Prostate gland (tissue), 2 donors: ENCODE results near the gene SRRM4. TPM values are rescaled to one million over a fixed set of nuclear protein-coding genes. Genes with fewer than 3 reads are reported as not detected.

Source experiments
- DNase-seq: peaks from one replicate; pipeline ENCODE4 v3.0.0-alpha.2; 2019; ENCODE audit warnings: low spot score
- H3K27ac ChIP-seq, 2 donors: fragments of 200-600 bp; sonication (generic); 2 replicates each; pipeline ENCODE4 v1.5.1; 2017 to 2019
- H3K27me3 ChIP-seq: fragments of 200-600 bp; sonication (generic); replicated peaks from 2 replicates; pipeline ENCODE4 v1.5.1; 2019; ENCODE audit not compliant: insufficient read depth
- H3K36me3 ChIP-seq, 2 donors: fragments of 200-600 bp; sonication (generic); 1 replicate in 1 of 2; 2 replicates in 1 of 2; pipeline versions ENCODE4 v1.5.1 to v1.8.1; 2017 to 2019
- H3K4me1 ChIP-seq: fragments of 200-600 bp; sonication (generic); replicated peaks from 2 replicates; pipeline ENCODE4 v1.5.1; 2019
- H3K4me3 ChIP-seq, 2 donors: fragments of 200-600 bp; sonication (generic); 2 replicates each; pipeline ENCODE4 v1.5.1; 2017 to 2019
- H3K9me3 ChIP-seq: fragments of 200-600 bp; sonication (generic); 2 replicates; pipeline ENCODE4 v1.5.1; 2017
- POLR2A ChIP-seq: fragments of 450-650 bp; IDR thresholded peaks from one replicate; pipeline ENCODE4 v1.6.1; 2016; ENCODE audit warnings: antibody characterized with exemption, mild to moderate bottlenecking
- POLR2AphosphoS5 ChIP-seq: sonication (generic); formaldehyde crosslinking; IDR thresholded peaks from one replicate; pipeline ENCODE4 v1.6.1; 2017; ENCODE audit warnings: antibody characterized with exemption
- WGBS: methylation state at CpG from one replicate; pipeline ENCODE4 v1.1.5; 2018; 5-methylcytosine and 5-hydroxymethylcytosine counted together
- intact Hi-C: fragments of 100-400 bp; cut with DNase I; formaldehyde crosslinking; loops from one replicate; pipeline ENCODE4 v1.14.2; 2022
- total RNA-seq, 2 donors: library from RNA; depleted of rRNA; stranded (reverse); fragments of >200 nt; gene quantifications; one replicate each; pipeline ENCODE4 v1.1.0, GENCODE V29; 2016
- TF ChIP-seq, protein P1 (sequence below), 4 experiments: fragments of 200-600 bp in 2 of 4; fragments of 450-650 bp in 2 of 4; sonication (generic) in 2 of 4; IDR thresholded peaks; 1 replicate in 3 of 4; 2 replicates in 1 of 4; pipeline ENCODE4 v1.5.1; 2016 to 2019; ENCODE audit warnings: antibody characterized with exemption in 4 of 4, mild to moderate bottlenecking in 2 of 4, moderate library complexity in 2 of 4

The SRRM4 gene
- total RNA-seq, 2 donors from 2014 or later: 0.05 to 0.11 TPM

DNA sequence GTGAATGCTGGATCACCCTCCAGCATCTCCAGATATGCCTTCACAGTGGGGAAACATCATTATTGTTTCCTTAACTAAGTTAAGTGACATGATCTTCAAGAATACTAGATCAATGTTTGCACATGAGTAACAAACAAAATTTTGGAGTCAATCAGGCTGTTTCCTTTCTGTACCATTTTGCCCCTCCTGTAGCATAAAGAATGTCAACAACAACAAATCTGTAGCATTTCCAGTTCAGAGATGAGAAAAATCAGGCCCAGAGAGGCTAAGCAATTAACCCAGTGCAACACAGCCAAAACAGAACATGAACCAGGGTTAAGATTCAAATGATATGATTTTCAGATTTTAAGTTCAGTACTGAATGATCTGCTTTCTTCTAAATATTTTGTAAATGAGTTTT lies 31.7 kb downstream of the SRRM4 start:
- Histone ChIP-seq H3K4me1 (no peaks in the 10 kb centered on the region), H3K27ac (no peak overlapping the region), H3K9me3 (no peaks in the 10 kb centered on the region), H3K27me3 (peaks cover 5% of the 10 kb centered on the region), H3K4me3 (no peak overlapping the region), H3K36me3 (no peaks in the 10 kb centered on the region)
- DNase-seq: no peak
- intact Hi-C loops: no loop called here
- TF ChIP-seq POLR2AphosphoS5: no peak
- TF ChIP-seq POLR2A: no peak
- TF ChIP-seq, protein P1, sequence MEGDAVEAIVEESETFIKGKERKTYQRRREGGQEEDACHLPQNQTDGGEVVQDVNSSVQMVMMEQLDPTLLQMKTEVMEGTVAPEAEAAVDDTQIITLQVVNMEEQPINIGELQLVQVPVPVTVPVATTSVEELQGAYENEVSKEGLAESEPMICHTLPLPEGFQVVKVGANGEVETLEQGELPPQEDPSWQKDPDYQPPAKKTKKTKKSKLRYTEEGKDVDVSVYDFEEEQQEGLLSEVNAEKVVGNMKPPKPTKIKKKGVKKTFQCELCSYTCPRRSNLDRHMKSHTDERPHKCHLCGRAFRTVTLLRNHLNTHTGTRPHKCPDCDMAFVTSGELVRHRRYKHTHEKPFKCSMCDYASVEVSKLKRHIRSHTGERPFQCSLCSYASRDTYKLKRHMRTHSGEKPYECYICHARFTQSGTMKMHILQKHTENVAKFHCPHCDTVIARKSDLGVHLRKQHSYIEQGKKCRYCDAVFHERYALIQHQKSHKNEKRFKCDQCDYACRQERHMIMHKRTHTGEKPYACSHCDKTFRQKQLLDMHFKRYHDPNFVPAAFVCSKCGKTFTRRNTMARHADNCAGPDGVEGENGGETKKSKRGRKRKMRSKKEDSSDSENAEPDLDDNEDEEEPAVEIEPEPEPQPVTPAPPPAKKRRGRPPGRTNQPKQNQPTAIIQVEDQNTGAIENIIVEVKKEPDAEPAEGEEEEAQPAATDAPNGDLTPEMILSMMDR (IDR thresholded peaks at IDR 0.05): no peak

DNA sequence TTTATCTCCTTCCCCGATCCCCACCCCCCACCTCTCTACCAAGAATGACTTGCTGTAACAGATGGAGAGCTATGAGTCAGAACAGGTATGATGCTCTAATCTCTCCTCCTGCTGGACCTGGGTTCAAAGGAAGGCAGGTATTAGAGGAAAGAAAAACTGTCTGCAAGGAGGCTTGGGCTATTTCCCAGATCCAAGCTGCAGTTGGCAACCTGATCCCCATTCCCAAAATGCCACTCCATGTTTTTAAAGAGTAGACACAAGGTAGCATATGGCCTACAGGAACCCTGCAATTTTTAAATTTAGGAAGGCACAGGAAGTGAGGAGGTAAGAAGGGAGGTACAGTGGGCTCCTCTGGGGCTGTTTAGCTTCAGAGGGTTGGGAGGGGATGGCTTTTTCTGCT lies 33.0 kb downstream of the SRRM4 start:
- WGBS: 62% methylated on average over 1 of the region's 1 CpG
- H3K36me3 ChIP-seq: no peaks in the 10 kb centered on the region
- H3K4me1 ChIP-seq: no peaks in the 10 kb centered on the region
- H3K27me3 ChIP-seq: peaks cover 7% of the 10 kb centered on the region
- intact Hi-C loops: no loop called here
- no peak overlapping the region for H3K27ac ChIP-seq
- H3K4me3 ChIP-seq: no peak overlapping the region
- no peaks in the 10 kb centered on the region for H3K9me3 ChIP-seq
- DNase-seq: no peak
- TF ChIP-seq, protein P1 (IDR thresholded peaks at IDR 0.05): no peak
- TF ChIP-seq POLR2AphosphoS5 (no peak), POLR2A (no peak)

DNA sequence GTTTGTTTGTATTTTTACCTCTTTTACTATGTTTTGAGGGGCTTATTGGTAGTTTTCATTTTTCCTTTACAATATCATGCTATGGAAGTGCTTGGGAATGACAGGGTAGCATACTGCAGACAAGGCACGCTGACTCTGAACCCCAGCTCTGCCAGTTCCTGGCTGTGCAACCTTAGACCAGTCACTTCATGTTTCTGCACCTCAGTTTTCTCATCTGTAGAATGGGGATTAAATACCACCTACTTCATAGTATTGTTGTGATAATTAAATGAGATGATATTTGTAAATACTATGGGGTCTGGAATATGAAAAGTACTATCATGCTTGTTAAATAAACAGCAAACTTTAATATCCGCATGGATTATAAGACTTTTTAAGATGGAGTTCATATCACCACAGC lies 35.4 kb downstream of the SRRM4 start:
- peaks cover 13% of the 10 kb centered on the region for H3K27me3 ChIP-seq
- no peaks in the 10 kb centered on the region for H3K9me3 ChIP-seq

GRCh38 chr12:119019166-119019565 lies 37.8 kb downstream of the SRRM4 start:
- no peaks in the 10 kb centered on the region for H3K36me3 ChIP-seq
- H3K27me3 ChIP-seq: peaks cover 13% of the 10 kb centered on the region
- no peaks in the 10 kb centered on the region for H3K9me3 ChIP-seq
- no peak for DNase-seq
- H3K27ac ChIP-seq: no peak overlapping the region
- H3K4me1 ChIP-seq: no peaks in the 10 kb centered on the region
- no peak overlapping the region for H3K4me3 ChIP-seq
- WGBS: 17% methylated on average over 3 of the region's 3 CpGs
- TF ChIP-seq, protein P1 (IDR thresholded peaks at IDR 0.05): no peak
- TF ChIP-seq POLR2A (no peak), POLR2AphosphoS5 (no peak)
- intact Hi-C loops: no loop called here

More for the DNA sequence above, 35.4 kb downstream of the SRRM4 start:
- H3K36me3 ChIP-seq: no peaks in the 10 kb centered on the region
- TF ChIP-seq, protein P1 (IDR thresholded peaks at IDR 0.05): no peak
- TF ChIP-seq POLR2AphosphoS5: no peak
- no peak for TF ChIP-seq POLR2A
- no peak for DNase-seq
- 49% methylated on average over 2 of the region's 2 CpGs for WGBS
- no peaks in the 10 kb centered on the region for H3K4me1 ChIP-seq
- H3K4me3 ChIP-seq: no peak overlapping the region
- intact Hi-C loops: no loop called here
- no peak overlapping the region for H3K27ac ChIP-seq

DNA sequence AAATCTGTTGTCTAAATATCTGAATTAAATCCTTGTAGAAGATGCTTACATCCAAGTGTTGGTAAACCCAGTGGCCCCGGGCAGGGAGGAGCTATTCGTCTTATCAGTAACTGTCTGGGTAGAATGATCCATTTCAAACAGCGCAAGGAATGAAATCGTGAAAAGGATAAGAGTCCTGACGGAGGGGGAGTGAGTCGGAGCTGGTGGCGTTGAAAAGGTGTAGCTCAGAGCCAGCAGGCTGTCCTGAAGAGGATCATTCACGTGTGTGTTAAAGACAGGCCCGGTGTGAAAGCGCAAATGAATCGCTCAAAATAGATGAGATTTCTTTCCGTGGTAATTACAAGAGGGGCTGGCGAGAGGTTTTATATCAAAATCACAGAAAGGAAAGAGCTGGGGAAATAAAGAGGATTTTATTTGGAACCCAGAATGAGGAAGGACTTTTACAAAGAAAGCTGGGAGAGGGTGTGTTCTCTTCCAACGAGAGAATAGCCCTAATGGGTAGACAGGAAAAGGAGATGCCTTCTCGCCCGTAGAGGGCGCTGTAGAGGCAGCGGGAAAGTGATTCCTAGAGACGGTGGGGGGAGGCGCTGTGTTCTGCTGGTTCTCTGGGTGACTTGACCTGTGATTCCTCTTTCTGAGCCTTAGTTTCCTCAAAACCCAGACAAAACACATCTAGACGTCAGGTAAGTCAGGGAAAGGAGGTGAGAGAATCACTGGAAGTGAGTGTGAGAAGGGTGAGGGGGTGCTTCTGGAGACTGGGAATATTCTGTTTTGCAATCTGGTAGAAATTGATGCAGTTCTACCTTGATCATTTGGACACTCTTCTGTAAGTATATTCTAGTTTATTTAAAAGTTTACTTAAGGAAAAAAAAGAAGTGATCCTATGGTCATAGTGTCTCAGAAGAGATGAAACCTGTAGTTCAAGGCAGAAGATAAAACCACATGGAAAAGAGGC lies 39.3 kb downstream of the SRRM4 start:
- Histone ChIP-seq H3K4me1 (no peaks in the 10 kb centered on the region), H3K36me3 (no peaks in the 10 kb centered on the region), H3K9me3 (no peaks in the 10 kb centered on the region), H3K27me3 (peaks cover 13% of the 10 kb centered on the region), H3K27ac (no peak overlapping the region), H3K4me3 (no peak overlapping the region)
- TF ChIP-seq, protein P1 (IDR thresholded peaks at IDR 0.05): peak in 2 of 4 experiments; percentile 12 to 24
- no peak for TF ChIP-seq POLR2AphosphoS5
- no peak for TF ChIP-seq POLR2A
- intact Hi-C loops: no loop called here
- DNase-seq: no peak
- 25% methylated on average over 21 of the region's 21 CpGs for WGBS
